T-helper 17 cell (primary cell): ENCODE results near the gene LONP1. TPM values are rescaled to one million over a fixed set of nuclear protein-coding genes. Genes with fewer than 3 reads are reported as not detected.
"Not testable (repeated sequence)": the region's sequence is repeated elsewhere in the genome, so short reads cannot be mapped to it uniquely, and the experiment has no call there.

Source experiments
- ATAC-seq: fragments of 150-1000 bp; cut with Tn5 transposase; 2 replicates; pipeline ENCODE4 v1.10.0; 2021; ENCODE audit warnings: mild to moderate bottlenecking, moderate library complexity
- DNase-seq, 3 donors: peaks; one replicate each; pipeline versions ENCODE4 v3.0.0 to v3.0.0-alpha.2; 2020 to 2021
- H3K9me3 ChIP-seq: one replicate; pipeline ENCODE4 v1.7.0; 2013; ENCODE audit warnings: low read length, mild to moderate bottlenecking; ENCODE audit not compliant: control insufficient read depth, poor library complexity, severe bottlenecking
- H3K27ac Mint-ChIP-seq: one replicate; pipeline ENCODE4 v1.8.0; 2022; ENCODE audit warnings: mild to moderate bottlenecking, moderate library complexity, mixed read lengths
- H3K27me3 Mint-ChIP-seq: one replicate; pipeline ENCODE4 v1.8.0; 2022; ENCODE audit warnings: mixed read lengths
- H3K36me3 Mint-ChIP-seq: one replicate; pipeline ENCODE4 v1.8.0; 2022; ENCODE audit warnings: low read depth, mixed read lengths
- H3K4me1 Mint-ChIP-seq: one replicate; pipeline ENCODE4 v1.8.0; 2022; ENCODE audit warnings: mild to moderate bottlenecking, mixed read lengths
- H3K4me3 Mint-ChIP-seq: one replicate; pipeline ENCODE4 v1.8.0; 2022; ENCODE audit warnings: mild to moderate bottlenecking, moderate library complexity, mixed read lengths
- total RNA-seq, 4 donors: library from RNA in 2 of 4; stranded (reverse) in 2 of 4; gene quantifications; one replicate each; pipeline ENCODE4 v1.2.3 and lab custom pipeline; 2022 to 2026

LONP1 gene
- total RNA-seq, 2 donors from 2014 or later = 61.0 to 65.2 TPM

GRCh38 chr19:5703819-5704818, 15.8 kb downstream of the LONP1 start:
- H3K4me3 Mint-ChIP-seq = peak overlapping the region; percentile 73
- ATAC-seq (no peak), DNase-seq (no peak)
- peak overlapping the region; percentile 67 for H3K27ac Mint-ChIP-seq
- H3K27me3 Mint-ChIP-seq = no peaks in the 10 kb centered on the region
- no peaks in the 10 kb centered on the region for H3K36me3 Mint-ChIP-seq
- no peaks in the 10 kb centered on the region for H3K9me3 ChIP-seq
- peaks cover 3% of the 10 kb centered on the region for H3K4me1 Mint-ChIP-seq

- not testable (repeated sequence) for ATAC-seq, H3K27me3 Mint-ChIP-seq, H3K4me1 Mint-ChIP-seq, DNase-seq, H3K27ac Mint-ChIP-seq, H3K4me3 Mint-ChIP-seq, H3K9me3 ChIP-seq, H3K36me3 Mint-ChIP-seq
These were observed 17.9 kb downstream of the LONP1 start for GRCh38 chr19:5702053-5702410.

GRCh38 chr19:5700455-5701092, 19.4 kb downstream of the LONP1 start:
- Mint-ChIP-seq H3K4me3 (no peak overlapping the region), H3K27ac (peak overlapping the region; percentile 34), H3K36me3 (no peaks in the 10 kb centered on the region), H3K4me1 (peaks cover 3% of the 10 kb centered on the region), H3K27me3 (no peaks in the 10 kb centered on the region)
- no peaks in the 10 kb centered on the region for H3K9me3 ChIP-seq
- DNase-seq = no peak
- ATAC-seq = no peak

GRCh38 chr19:5698635-5699422, 21.1 kb downstream of the LONP1 start:
- H3K9me3 ChIP-seq = no peaks in the 10 kb centered on the region
- no peak for DNase-seq
- Mint-ChIP-seq H3K4me3 (no peak overlapping the region), H3K27me3 (no peaks in the 10 kb centered on the region), H3K36me3 (no peaks in the 10 kb centered on the region), H3K4me1 (peaks cover 5% of the 10 kb centered on the region), H3K27ac (peak overlapping the region; percentile 39)
- no peak for ATAC-seq

- no peak for ATAC-seq
- H3K36me3 Mint-ChIP-seq = no peaks in the 10 kb centered on the region
- H3K27ac Mint-ChIP-seq = peak overlapping the region; percentile 9
These were observed 21.9 kb downstream of the LONP1 start for GRCh38 chr19:5697890-5698634.

GRCh38 chr19:5697022-5697889, 22.7 kb downstream of the LONP1 start:
- no peak for ATAC-seq
- Mint-ChIP-seq H3K4me3 (peak overlapping the region; percentile 36), H3K4me1 (peaks cover 17% of the 10 kb centered on the region), H3K27me3 (no peaks in the 10 kb centered on the region), H3K36me3 (no peaks in the 10 kb centered on the region), H3K27ac (peak overlapping the region; percentile 9)
- DNase-seq = no peak
- no peaks in the 10 kb centered on the region for H3K9me3 ChIP-seq

More at GRCh38 chr19:5697890-5698634, 21.9 kb downstream of the LONP1 start:
- no peak for DNase-seq
- Mint-ChIP-seq H3K4me3 (no peak overlapping the region), H3K27me3 (no peaks in the 10 kb centered on the region), H3K4me1 (peaks cover 9% of the 10 kb centered on the region)
- H3K9me3 ChIP-seq = no peaks in the 10 kb centered on the region

- Mint-ChIP-seq H3K4me3 (peak overlapping the region; percentile 19), H3K27me3 (no peaks in the 10 kb centered on the region), H3K4me1 (peaks cover 17% of the 10 kb centered on the region), H3K27ac (peak overlapping the region; percentile 9), H3K36me3 (no peaks in the 10 kb centered on the region)
- H3K9me3 ChIP-seq = no peaks in the 10 kb centered on the region
- no peak for ATAC-seq
- DNase-seq = no peak
These were observed 23.5 kb downstream of the LONP1 start for GRCh38 chr19:5696196-5697021.

GRCh38 chr19:5695649-5696195, 24.2 kb downstream of the LONP1 start:
- DNase-seq = no peak
- Mint-ChIP-seq H3K4me1 (peaks cover 19% of the 10 kb centered on the region), H3K27ac (peak overlapping the region; percentile 61), H3K36me3 (no peaks in the 10 kb centered on the region), H3K27me3 (no peaks in the 10 kb centered on the region), H3K4me3 (no peak overlapping the region)
- no peak for ATAC-seq
- H3K9me3 ChIP-seq = no peaks in the 10 kb centered on the region

GRCh38 chr19:5694956-5695648, 24.8 kb downstream of the LONP1 start:
- DNase-seq (no peak), ATAC-seq (no peak)
- H3K4me3 Mint-ChIP-seq = no peak overlapping the region
- peak overlapping the region; percentile 61 for H3K27ac Mint-ChIP-seq
- no peaks in the 10 kb centered on the region for H3K36me3 Mint-ChIP-seq
- H3K4me1 Mint-ChIP-seq = peaks cover 25% of the 10 kb centered on the region
- H3K9me3 ChIP-seq = no peaks in the 10 kb centered on the region
- no peaks in the 10 kb centered on the region for H3K27me3 Mint-ChIP-seq

- peaks cover 29% of the 10 kb centered on the region for H3K4me1 Mint-ChIP-seq
- no peaks in the 10 kb centered on the region for H3K27me3 Mint-ChIP-seq
- ATAC-seq (no peak), DNase-seq (no peak)
- no peak overlapping the region for H3K4me3 Mint-ChIP-seq
- no peaks in the 10 kb centered on the region for H3K9me3 ChIP-seq
- H3K36me3 Mint-ChIP-seq = no peaks in the 10 kb centered on the region
- peak overlapping the region; percentile 61 for H3K27ac Mint-ChIP-seq
These were observed 25.6 kb downstream of the LONP1 start for GRCh38 chr19:5694167-5694955.
